Caco-2 (cell line): ENCODE data around the gene SHROOM3. TPM values are rescaled to one million over a fixed set of nuclear protein-coding genes. Genes with fewer than 3 reads are reported as not detected.

Experiments
- BruUV-seq: library from RNA; stranded (reverse); fragments of 400-500 nt; replicated peaks from 2 replicates; lab custom pipeline; 2021; lab: Mats Ljungman, UMichigan
- CTCF ChIA-PET: fragments of 300-600 bp; sonication (Branson Sonifier 250); formaldehyde crosslinking; loops from one replicate; lab custom pipeline; 2022; ENCODE audit warnings: antibody characterized with exemption; lab: Charles Lee
- POLR2A ChIA-PET: fragments of 300-600 bp; sonication (Branson Sonifier 250); formaldehyde crosslinking; loops from one replicate; lab custom pipeline; 2022; ENCODE audit warnings: antibody characterized with exemption; lab: Charles Lee
- DNase-seq, 2 experiments: peaks; one replicate each; pipeline versions ENCODE4 v3.0.0 to v3.0.0-alpha.2; 2020 to 2022
- H3K27me3 ChIP-seq: replicated peaks from 2 replicates; pipeline ENCODE4 v1.6.0; 2011; ENCODE audit warnings: low read length; ENCODE audit not compliant: control insufficient read depth, insufficient read depth
- H3K36me3 ChIP-seq: 2 replicates; pipeline ENCODE4 v1.5.1; 2011; ENCODE audit warnings: low read length; ENCODE audit not compliant: control insufficient read depth, insufficient read depth
- H3K4me1 ChIP-seq: fragments of 250-450 bp; sonication (Bioruptor Pico); 2 replicates; pipeline ENCODE4 v1.5.1; 2020; ENCODE audit warnings: mild to moderate bottlenecking
- H3K4me3 ChIP-seq: 2 replicates; pipeline ENCODE4 v1.5.1; 2011; ENCODE audit warnings: low read depth, mild to moderate bottlenecking, control low read depth, low read length
- H3K9me3 ChIP-seq: fragments of 250-450 bp; sonication (Bioruptor Pico); 2 replicates; pipeline ENCODE4 v1.5.1; 2020; ENCODE audit warnings: mild to moderate bottlenecking, moderate library complexity
- H3K27ac Mint-ChIP-seq: one replicate; pipeline ENCODE4 v1.8.0; 2022; ENCODE audit warnings: mixed read lengths; ENCODE audit not compliant: unreplicated experiment
- H3K27me3 Mint-ChIP-seq: one replicate; pipeline ENCODE4 v1.8.0; 2022; ENCODE audit warnings: mixed read lengths; ENCODE audit not compliant: insufficient read depth, unreplicated experiment
- H3K36me3 Mint-ChIP-seq: one replicate; pipeline ENCODE4 v1.8.0; 2022; ENCODE audit warnings: mild to moderate bottlenecking, mixed read lengths; ENCODE audit not compliant: insufficient read depth, unreplicated experiment
- H3K4me1 Mint-ChIP-seq: one replicate; pipeline ENCODE4 v1.8.0; 2022; ENCODE audit warnings: low read depth, mixed read lengths; ENCODE audit not compliant: unreplicated experiment
- H3K4me3 Mint-ChIP-seq: one replicate; pipeline ENCODE4 v1.8.0; 2022; ENCODE audit warnings: mild to moderate bottlenecking, moderate library complexity, mixed read lengths; ENCODE audit not compliant: unreplicated experiment
- H3K9me3 Mint-ChIP-seq: one replicate; pipeline ENCODE4 v1.8.0; 2022; ENCODE audit warnings: mixed read lengths; ENCODE audit not compliant: unreplicated experiment
- intact Hi-C: fragments of 100-400 bp; cut with micrococcal nuclease; formaldehyde crosslinking; loops from one replicate; pipeline ENCODE4 v1.10.0; 2022; ENCODE audit not compliant: unreplicated experiment
- total RNA-seq: library from RNA; stranded (reverse); gene quantifications from 2 replicates; pipeline ENCODE4 v1.2.3, GENCODE V29; 2022
- TF ChIP-seq, protein P1 (sequence below), 2 experiments: fragments of 200-600 bp in 1 of 2; IDR thresholded peaks; 1 replicate in 1 of 2; 2 replicates in 1 of 2; pipeline versions ENCODE4 v1.5.1 to v1.8.0; 2011 to 2022; ENCODE audit warnings: antibody characterized with exemption in 1 of 2, control low read depth in 1 of 2, inconsistent platforms in 1 of 2, low read depth in 1 of 2, low read length in 1 of 2, mild to moderate bottlenecking in 1 of 2, moderate library complexity in 1 of 2; ENCODE audit not compliant: insufficient read depth in 1 of 2, severe bottlenecking in 1 of 2, unreplicated experiment in 1 of 2

SHROOM3 gene
- total RNA-seq, 1 experiment from 2014 or later = 16.3 TPM

DNA sequence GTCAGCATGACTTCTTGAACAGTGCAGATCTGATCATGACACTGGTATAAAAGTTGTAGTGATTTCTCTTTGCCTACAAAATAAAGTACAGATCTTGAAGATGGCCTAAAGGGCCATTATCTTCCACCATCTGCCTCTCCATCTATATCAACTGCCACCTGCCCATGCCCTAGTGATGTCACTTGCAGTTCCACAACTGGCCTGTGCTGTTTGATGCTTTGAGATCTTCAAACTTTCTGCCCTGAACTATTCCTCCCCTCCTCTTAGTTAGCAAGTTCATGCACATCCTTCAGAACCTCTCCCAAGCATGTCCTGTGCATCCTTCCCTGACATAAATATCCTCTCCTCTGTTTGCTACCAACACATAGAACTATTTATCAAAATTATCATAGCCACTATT is 245.9 kb downstream of the SHROOM3 start:
- ChIA-PET CTCF (interaction anchor here (0.5 to 0.7 kb wide), 2 partner anchors 15 to 26 kb away, joined by 3 read pairs; no protein-coding TSS in a partner anchor), POLR2A (no interaction called here)
- no peaks in the 10 kb centered on the region for H3K27me3 Mint-ChIP-seq
- H3K4me1 Mint-ChIP-seq = peaks cover 27% of the 10 kb centered on the region
- Histone ChIP-seq H3K4me1 (peaks cover 3% of the 10 kb centered on the region; the same call in 1 of the 2 replicates), H3K4me3 (no peak overlapping the region), H3K27me3 (no peaks in the 10 kb centered on the region), H3K36me3 (no peaks in the 10 kb centered on the region), H3K9me3 (no peaks in the 10 kb centered on the region)
- H3K27ac Mint-ChIP-seq = no peak overlapping the region
- intact Hi-C loops = no loop called here
- H3K9me3 Mint-ChIP-seq = no peaks in the 10 kb centered on the region
- H3K4me3 Mint-ChIP-seq = no peak overlapping the region
- no TSS peak for BruUV-seq
- TF ChIP-seq, protein P1, sequence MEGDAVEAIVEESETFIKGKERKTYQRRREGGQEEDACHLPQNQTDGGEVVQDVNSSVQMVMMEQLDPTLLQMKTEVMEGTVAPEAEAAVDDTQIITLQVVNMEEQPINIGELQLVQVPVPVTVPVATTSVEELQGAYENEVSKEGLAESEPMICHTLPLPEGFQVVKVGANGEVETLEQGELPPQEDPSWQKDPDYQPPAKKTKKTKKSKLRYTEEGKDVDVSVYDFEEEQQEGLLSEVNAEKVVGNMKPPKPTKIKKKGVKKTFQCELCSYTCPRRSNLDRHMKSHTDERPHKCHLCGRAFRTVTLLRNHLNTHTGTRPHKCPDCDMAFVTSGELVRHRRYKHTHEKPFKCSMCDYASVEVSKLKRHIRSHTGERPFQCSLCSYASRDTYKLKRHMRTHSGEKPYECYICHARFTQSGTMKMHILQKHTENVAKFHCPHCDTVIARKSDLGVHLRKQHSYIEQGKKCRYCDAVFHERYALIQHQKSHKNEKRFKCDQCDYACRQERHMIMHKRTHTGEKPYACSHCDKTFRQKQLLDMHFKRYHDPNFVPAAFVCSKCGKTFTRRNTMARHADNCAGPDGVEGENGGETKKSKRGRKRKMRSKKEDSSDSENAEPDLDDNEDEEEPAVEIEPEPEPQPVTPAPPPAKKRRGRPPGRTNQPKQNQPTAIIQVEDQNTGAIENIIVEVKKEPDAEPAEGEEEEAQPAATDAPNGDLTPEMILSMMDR (IDR thresholded peaks at IDR 0.05; ENCODE audit: insufficient read depth in 1 of 2, low read depth in 1 of 2, low read length in 1 of 2, severe bottlenecking in 1 of 2, unreplicated experiment in 1 of 2) = no peak
- DNase-seq = no peak
- H3K36me3 Mint-ChIP-seq = peaks cover 9% of the 10 kb centered on the region

GRCh38 chr4:76681996-76682395 is 247.0 kb downstream of the SHROOM3 start:
- Histone ChIP-seq H3K9me3 (no peaks in the 10 kb centered on the region), H3K27me3 (no peaks in the 10 kb centered on the region), H3K36me3 (no peaks in the 10 kb centered on the region), H3K4me3 (no peak overlapping the region), H3K4me1 (peaks cover 3% of the 10 kb centered on the region; the same call in 1 of the 2 replicates)
- no peak overlapping the region for H3K27ac Mint-ChIP-seq
- ChIA-PET CTCF (no interaction called here), POLR2A (no interaction called here)
- intact Hi-C loops = no loop called here
- H3K27me3 Mint-ChIP-seq = no peaks in the 10 kb centered on the region
- H3K4me3 Mint-ChIP-seq = no peak overlapping the region
- peaks cover 27% of the 10 kb centered on the region for H3K4me1 Mint-ChIP-seq
- no TSS peak for BruUV-seq
- peaks cover 5% of the 10 kb centered on the region for H3K36me3 Mint-ChIP-seq
- no peak for DNase-seq
- H3K9me3 Mint-ChIP-seq = no peaks in the 10 kb centered on the region
- TF ChIP-seq, protein P1 (IDR thresholded peaks at IDR 0.05; ENCODE audit: insufficient read depth in 1 of 2, low read depth in 1 of 2, low read length in 1 of 2, severe bottlenecking in 1 of 2, unreplicated experiment in 1 of 2) = no peak

- intact Hi-C loops = no loop called here
- H3K27me3 ChIP-seq = no peaks in the 10 kb centered on the region
- no peaks in the 10 kb centered on the region for H3K9me3 ChIP-seq
- H3K4me1 ChIP-seq = peaks cover 11% of the 10 kb centered on the region
- TF ChIP-seq, protein P1 (IDR thresholded peaks at IDR 0.05; ENCODE audit: insufficient read depth in 1 of 2, low read depth in 1 of 2, low read length in 1 of 2, severe bottlenecking in 1 of 2, unreplicated experiment in 1 of 2) = no peak
- POLR2A ChIA-PET = interaction anchor here (0.6 kb wide), 1 partner anchor 525 kb away, joined by 7 read pairs; no protein-coding TSS in a partner anchor
- Mint-ChIP-seq H3K4me1 (peaks cover 33% of the 10 kb centered on the region), H3K4me3 (no peak overlapping the region), H3K9me3 (no peaks in the 10 kb centered on the region), H3K27me3 (no peaks in the 10 kb centered on the region), H3K27ac (no peak overlapping the region), H3K36me3 (peaks cover 5% of the 10 kb centered on the region)
- no peak for DNase-seq
- CTCF ChIA-PET = no interaction called here
- no peak overlapping the region for H3K4me3 ChIP-seq
- no peaks in the 10 kb centered on the region for H3K36me3 ChIP-seq
- BruUV-seq = no TSS peak
Observed at GRCh38 chr4:76683144-76683543, 248.1 kb downstream of the SHROOM3 start.
